Stimulated activated CD8-positive, alpha-beta memory T cell treated with anti-CD3 and anti-CD28 coated beads, Interleukin-2, amount 100 ng/mL, for 1 hour (primary cell): ENCODE data around the gene RYR3.

Experiments
- DNase-seq, 2 donors: peaks; one replicate each; pipeline ENCODE4 v3.0.0-alpha.2; 2020; ENCODE audit warnings: low read depth in 2 of 2

RYR3 gene

GRCh38 chr15:33644304-33644703, 333.5 kb downstream of the RYR3 start:
- no peak for DNase-seq

DNA sequence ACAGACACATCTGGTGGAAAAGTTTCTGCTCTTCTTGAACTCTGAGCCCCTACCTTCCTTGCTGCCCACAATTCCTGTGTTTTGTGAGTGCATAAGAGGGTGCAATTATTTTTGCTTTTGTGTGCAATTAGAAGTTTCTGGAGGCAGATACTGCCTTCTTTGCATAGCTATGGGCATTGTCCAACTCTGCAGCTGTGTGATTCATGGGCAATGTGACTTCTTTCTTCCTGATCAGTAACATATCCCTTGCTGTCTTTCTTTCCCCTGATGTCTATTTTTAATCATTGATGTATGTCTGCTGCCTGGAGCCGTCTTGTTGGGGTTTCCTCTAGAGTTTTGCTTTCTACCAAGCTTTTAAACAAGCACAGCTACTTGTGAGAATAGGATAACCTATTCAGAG, 336.0 kb downstream of the RYR3 start:
- no peak for DNase-seq

DNA sequence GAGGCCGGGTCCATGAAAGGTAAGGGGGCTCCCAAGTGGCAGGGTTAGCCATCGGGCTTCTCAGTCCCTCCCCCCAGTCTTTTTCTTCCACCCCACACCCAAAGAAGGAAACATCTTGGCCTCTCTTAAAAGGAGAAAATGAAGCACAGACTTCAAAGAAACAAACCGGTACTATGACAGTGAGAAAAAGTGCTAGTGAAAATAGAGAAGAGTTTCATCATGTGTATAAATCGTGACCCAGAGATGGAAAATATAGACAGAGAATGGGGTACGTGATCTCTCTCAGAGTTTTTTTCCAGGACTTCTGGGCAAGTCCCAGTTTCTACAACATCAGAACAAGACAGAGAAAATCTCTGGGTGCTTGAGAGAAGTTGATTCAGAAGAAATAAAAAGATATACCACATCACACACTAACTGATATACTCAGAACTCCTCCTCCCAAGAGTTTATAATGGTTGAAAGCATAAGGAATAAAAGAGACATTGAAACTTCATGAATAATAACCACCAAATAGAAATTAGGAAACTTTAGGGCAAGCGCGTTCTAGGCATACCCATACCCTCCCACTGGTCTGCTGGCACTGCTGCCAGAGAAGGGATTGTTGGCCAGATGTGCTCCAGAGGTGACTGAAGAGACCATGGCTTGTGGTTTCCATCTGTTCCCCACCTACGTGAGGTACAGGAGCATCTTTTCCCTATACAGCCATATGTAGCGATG, 338.6 kb downstream of the RYR3 start:
- no peak for DNase-seq

DNA sequence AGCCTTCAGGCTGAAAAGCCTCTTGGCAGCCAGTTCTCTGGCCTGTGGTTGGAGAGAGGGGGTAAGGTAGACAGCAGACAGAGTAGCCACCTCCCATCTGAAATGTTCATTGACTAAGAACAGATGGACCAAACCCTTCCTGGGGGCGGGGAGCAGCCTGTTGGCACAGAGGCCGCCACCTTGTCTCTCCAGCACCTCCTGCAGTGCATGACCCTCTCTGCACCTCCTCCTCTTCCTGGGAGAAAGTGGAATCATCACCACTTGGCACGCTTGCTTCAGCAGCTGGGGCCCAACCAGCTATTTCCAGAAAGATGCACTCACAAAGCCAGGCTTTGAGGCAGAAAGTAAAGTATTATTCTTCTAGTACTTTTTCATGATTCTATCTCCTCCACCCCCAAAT, 344.1 kb downstream of the RYR3 start:
- DNase-seq, result no peak

- no peak for DNase-seq
Observed at GRCh38 chr15:33655488-33655887, 344.7 kb downstream of the RYR3 start.

DNA sequence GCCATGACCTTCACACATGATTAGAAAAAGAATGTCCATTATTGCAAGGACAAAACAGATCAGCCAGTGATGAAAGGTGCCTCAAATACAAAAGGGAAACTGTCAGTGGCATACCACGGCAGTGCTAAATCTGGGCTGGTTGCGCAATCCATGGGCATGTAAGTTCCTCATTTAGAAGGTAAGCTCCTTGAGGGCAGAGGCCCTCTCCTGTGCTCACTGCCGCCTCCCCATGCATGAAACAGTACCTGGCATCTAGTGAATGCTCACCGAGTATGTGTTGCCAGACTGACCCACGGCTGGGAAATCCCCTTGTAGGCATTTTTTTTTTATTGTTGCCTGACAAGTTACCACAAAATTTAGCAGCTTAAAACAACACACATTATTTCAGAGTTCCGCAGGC, 345.4 kb downstream of the RYR3 start:
- no peak for DNase-seq

- DNase-seq, result no peak
Observed at GRCh38 chr15:33660151-33660550, 349.4 kb downstream of the RYR3 start.

GRCh38 chr15:33662014-33662413, 351.2 kb downstream of the RYR3 start:
- no peak for DNase-seq

- DNase-seq, result no peak
Observed at GRCh38 chr15:33664947-33665346, 354.2 kb downstream of the RYR3 start.

DNA sequence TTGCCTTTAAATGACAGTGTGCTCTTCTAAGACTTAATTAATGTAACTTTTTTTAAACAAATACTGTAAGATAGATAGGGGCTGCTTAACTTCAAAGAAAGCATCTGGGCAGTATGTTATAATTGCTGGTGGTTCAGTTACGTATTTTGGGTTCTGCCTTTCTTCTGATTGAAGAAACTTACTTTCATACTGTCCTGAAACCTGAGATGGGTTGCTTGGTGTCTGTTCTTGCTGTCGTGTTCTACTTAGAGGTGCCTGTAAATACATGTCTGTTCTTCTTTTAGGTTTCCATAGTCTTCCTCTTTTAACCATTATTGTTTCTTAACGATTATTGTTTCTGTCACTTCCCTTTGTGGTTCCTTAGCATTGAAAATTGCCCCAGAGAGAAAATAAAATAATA, 359.8 kb downstream of the RYR3 start:
- no peak for DNase-seq

DNA sequence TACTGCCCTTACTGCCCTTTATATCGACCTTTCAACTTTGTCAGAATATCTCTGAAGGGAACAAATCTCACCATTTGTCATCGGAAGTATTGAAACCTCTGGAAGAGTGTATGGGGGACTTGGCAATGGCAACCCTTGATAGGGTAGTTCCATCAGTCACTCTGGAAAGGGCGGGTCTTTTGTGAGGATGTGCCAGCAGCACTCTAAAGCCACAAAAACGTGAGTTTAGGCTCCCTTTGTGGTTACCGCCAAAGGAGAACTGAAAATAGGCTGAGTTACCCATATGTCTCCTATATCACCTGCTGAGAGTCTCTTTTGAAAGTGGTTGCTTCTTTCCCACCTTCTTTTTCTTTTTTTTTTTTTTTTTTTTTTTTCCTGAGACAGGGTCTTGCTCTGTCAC, 360.7 kb downstream of the RYR3 start:
- DNase-seq, result no peak

GRCh38 chr15:33675246-33675645, 364.5 kb downstream of the RYR3 start:
- DNase-seq, result no peak

DNA sequence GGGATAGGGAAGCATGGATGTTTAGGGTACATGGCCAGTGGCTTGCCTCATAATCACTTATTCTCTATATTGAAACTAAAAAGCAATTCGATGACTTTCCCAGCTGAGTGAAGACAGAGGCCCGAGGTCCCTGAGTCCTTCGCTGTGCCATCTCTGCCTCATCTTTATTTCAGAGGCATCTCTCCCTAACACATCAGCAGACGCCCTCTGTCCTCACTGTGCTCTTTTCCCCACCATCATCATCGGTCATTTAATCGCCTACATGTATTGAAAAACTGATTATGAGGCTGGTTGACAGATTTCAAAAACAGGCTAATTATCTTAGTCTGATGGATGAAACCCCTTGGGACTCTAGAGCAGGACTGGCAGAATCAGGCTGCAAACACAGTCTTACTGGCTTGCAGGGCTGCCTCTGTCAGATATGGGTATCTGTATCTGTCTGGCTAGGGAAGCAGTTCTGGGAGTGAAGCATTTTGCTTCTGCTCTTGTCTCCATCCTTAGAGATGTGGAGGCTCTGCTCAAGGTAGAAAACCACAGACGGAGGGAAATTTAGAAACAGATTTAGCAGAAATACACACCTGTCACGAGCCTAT, 366.6 kb downstream of the RYR3 start:
- no peak for DNase-seq

- no peak for DNase-seq
Observed at GRCh38 chr15:33678176-33678575, 367.4 kb downstream of the RYR3 start.

- no peak for DNase-seq
Observed at GRCh38 chr15:33678602-33679001, 367.8 kb downstream of the RYR3 start.

DNA sequence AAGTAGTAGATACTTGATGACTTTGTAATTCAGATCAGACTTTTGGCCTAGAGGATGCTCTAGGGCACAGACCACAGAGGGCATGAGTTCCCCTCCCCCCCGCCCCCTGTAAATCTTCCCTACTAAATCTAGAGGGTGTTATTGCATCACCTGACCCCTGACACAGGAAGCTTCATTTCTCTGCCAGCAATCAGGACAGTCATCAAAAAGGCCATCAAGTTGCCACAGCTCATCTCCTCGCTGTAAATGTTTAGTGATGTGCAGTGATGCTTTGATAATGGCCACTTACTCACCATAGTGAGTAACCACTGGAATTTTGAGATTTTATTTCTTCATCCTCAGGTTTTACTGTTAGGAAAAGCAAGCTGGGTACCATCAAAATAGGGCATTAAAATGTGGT, 368.3 kb downstream of the RYR3 start:
- DNase-seq, result no peak

DNA sequence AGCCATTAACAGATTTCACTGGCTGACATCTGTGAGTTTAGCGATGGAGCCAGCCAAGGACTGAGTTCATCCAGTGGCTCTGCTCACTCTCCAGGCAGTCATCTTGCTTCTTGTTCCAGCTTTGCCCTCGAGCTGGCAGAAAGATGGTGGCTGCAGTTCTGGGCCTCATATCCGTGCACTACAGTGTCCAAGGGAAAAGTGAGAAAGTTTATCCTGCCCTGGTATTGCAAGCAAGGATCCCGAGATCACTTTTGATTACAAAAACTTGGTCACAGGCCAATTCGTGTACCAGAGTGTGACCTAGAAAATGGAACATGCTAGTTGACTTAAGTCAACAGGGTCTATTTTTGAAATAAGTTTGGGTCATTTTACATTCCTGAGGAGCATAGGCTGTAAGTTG, 369.6 kb downstream of the RYR3 start:
- DNase-seq, result no peak

DNA sequence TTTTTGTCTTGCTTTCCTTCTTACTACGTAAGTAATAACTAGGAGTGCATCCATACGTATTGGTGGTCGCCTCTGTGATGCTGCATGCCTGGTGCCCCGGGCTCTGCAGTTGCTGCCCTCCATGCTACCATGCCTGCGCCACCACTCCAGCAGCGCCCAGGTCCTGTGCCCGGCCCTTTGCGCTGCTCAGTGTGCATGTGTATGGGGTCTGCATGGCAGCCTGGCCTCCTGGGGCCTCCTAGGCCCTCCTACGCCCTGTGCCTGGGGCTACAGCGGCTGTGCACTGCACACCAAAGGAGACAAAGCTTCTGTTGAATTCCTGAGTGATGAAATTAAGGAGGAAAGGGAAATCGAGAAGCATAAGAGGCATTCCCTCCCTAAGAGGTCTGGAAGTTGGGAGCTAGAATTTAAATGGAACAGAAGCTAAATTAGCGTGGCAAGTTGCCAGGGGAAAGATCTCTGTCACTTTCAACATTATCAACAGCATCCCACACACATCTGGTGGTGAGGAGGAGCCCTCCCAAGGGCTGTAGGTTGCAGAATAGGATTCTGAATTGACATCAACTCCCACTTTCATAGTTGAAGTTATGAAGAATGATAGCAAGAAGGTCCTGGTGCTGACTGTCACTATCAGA, 382.5 kb downstream of the RYR3 start:
- no peak for DNase-seq

DNA sequence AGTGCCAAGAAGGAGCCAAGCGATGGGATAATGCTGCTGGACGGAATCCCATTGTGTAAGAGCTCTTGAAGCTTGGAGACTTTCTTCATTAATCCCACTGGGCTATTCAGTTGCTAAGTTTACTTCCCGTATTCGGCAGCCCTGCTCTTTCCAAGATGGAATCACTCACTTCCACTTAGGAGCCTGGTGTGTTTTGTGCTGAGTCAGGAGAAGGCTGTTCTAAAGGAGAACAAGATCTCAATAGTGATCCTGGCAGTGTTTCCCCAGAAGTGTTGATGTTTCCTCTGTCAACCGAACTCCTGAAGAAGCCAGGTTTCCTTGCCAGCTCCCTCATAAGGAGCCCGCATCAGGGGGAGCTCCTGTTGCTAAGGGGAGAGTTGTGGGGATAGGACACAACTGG, 387.4 kb downstream of the RYR3 start:
- DNase-seq, result no peak

DNA sequence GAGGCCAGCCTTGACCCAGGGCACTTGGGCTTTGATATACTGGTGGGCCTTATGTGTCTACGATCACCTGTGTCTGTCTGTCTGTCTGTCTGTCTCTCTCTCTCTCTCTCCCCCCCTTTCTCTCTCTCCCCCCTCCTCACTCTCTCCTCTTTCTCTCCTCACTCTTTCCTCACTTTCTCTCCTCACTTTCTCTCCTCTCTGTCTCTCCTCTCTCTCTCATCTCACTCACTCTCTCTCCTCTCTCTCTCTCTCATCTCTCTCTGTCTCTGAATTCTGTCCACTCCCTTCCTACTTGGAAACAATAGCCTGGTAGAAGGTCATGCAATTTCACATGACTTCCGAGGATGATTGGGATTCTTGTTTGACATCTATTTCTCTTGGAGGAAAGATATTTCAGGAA, 388.4 kb downstream of the RYR3 start:
- DNase-seq, result no peak

DNA sequence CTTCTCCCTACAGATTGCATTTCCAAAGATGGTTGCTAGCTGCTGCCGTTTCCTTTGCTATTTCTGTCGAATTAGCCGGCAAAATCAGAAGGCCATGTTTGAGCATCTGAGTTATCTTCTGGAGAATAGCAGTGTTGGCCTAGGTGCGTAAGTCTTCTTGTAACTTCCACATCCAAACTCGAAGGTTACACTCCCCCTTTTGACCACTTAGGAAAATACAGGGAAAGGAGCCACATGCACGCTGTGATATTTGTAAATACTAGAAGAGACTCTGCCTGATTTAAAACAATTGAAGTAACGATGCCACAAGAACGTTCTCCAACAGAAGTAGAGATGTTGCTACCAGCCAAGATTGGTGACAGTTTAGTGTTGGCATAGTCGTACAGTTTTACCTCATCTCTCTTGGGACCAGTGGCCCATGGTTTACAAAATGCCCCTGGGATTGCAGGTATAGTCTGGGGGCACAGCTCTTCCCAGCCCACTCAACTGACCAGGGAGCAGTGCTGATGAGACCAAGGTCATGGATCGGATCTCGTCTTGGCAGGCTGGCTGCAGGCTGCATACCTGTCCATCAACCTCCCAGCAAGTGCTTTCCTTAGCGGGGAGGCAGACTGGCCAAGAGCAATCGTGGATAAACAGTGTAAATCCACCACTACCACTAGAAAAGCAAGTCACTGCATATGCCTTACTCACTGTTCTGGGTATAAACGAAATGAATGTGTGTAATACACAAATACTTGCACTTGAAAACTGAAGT, 389.1 kb downstream of the RYR3 start:
- no peak for DNase-seq

DNA sequence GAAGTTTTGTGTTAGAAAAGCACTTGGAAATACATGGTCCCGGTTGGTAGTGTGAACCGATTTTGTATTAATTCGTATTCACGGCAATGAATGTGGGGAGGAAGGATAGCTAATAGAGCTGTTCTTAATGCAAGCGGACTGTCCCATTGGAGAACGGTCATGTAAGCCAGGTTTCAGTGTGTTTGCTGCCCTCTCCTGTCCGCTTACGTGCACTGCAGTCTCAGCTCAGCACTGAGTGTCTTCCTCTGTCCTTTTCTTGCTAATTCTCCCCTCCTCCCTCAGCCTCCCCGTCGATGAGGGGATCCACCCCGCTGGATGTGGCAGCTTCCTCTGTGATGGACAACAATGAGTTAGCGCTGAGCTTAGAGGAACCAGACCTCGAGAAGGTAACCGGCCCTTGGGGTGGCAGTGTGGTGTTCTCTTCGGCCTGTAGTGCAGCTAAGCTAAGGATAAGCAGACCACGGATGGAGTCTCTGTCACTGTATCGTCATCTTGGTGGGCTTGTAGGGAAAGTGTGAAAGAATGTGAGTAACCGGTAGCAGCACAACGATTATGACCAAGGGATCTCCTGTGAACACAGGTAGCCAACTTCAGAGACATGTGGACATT, 390.0 kb downstream of the RYR3 start:
- DNase-seq, result peak; percentile 17 to 21
